ENCODE measurements around the gene AFDN.
"Not testable (repeated sequence)": the region's sequence is repeated elsewhere in the genome, so short reads cannot be mapped to it uniquely, and the experiment has no call there.

- not testable (repeated sequence) for TF ChIP-seq POLR2A, CTCF (IDR thresholded peaks at IDR 0.05)
Measured at GRCh38 chr6:168001514-168001913, 174.8 kb downstream of the AFDN start.
